Measurements from ENCODE around the gene GFOD1.

DNA sequence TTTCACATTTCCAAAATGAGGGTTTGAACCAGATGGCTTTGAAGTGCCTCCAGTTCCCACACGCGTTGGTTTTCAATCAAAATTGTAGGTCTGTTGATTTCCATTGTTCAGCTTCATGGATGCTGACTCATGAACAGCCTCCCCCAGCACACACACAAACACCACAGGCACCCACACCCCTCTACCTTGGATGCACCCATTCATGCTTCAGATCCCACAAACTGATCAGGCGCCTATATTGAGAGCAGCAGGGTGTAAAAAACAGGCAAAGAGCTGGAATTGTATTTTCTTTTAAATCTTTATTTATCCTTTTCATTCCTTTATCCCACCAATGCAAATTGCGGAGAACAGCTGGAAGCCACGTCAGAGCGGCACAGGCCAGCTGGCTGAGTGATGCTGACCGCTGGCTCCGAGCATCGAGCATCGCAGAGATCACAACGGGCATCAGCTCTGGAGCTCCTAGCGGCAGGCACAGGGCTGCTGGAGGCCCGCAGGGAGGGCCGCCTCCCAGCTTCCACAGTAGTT lies 129.8 kb downstream of the GFOD1 start:
- TF ChIP-seq CTCF (IDR thresholded peaks at IDR 0.05) (no peak), EP300 (IDR thresholded peaks at IDR 0.05) (no peak), POLR2AphosphoS5 (IDR thresholded peaks at IDR 0.05) (no peak)

All from sigmoid colon (tissue), 4 donors.